Activated CD4-positive, alpha-beta T cell treated with anti-CD3 and anti-CD28 coated beads, Interleukin-2, amount 10 ng/mL, durations not matched to agents 24 days and 14 days (primary cell): ENCODE results near the gene REL. TPM values are rescaled to one million over a fixed set of nuclear protein-coding genes. Genes with fewer than 3 reads are reported as not detected.
"Not testable (repeated sequence)": the region's sequence is repeated elsewhere in the genome, so short reads cannot be mapped to it uniquely, and the experiment has no call there.

Experiments used
- DNase-seq: peaks from one replicate; pipeline ENCODE4 v3.0.0; 2022
- H3K27ac Mint-ChIP-seq: one replicate; pipeline ENCODE4 v1.8.0; 2022; ENCODE audit warnings: mild to moderate bottlenecking, mixed read lengths
- H3K27me3 Mint-ChIP-seq: one replicate; pipeline ENCODE4 v1.8.0; 2022; ENCODE audit warnings: mixed read lengths
- H3K36me3 Mint-ChIP-seq: one replicate; pipeline ENCODE4 v1.8.0; 2022; ENCODE audit warnings: low read depth, mild to moderate bottlenecking, mixed read lengths
- H3K4me1 Mint-ChIP-seq: one replicate; pipeline ENCODE4 v1.8.0; 2021; ENCODE audit warnings: mixed read lengths
- H3K4me3 Mint-ChIP-seq: one replicate; pipeline ENCODE4 v1.8.0; 2022; ENCODE audit warnings: mild to moderate bottlenecking, moderate library complexity, mixed read lengths
- H3K9me3 Mint-ChIP-seq: one replicate; pipeline ENCODE4 v1.8.0; 2021; ENCODE audit warnings: mixed read lengths
- intact Hi-C: fragments of 100-400 bp; cut with micrococcal nuclease; formaldehyde crosslinking; loops from one replicate; pipeline ENCODE4 v1.15.1; 2023
- total RNA-seq: library from RNA; stranded (reverse); gene quantifications from 2 replicates; pipeline ENCODE4 v1.2.3, GENCODE V29; 2022

REL gene
- total RNA-seq, 1 donor from 2014 or later, result 88.7 TPM

- Mint-ChIP-seq H3K36me3 (peaks cover 60% of the 10 kb centered on the region), H3K4me3 (peak overlapping the region; percentile 43), H3K27ac (peak overlapping the region; percentile 19), H3K4me1 (peaks cover 21% of the 10 kb centered on the region)
- H3K27me3 Mint-ChIP-seq, intact Hi-C loops, H3K9me3 Mint-ChIP-seq, DNase-seq: not testable (repeated sequence)
Observed at GRCh38 chr2:60905867-60906266, 24.5 kb downstream of the REL start.

GRCh38 chr2:60906395-60906794, 25.0 kb downstream of the REL start:
- no peak for DNase-seq
- Mint-ChIP-seq H3K36me3 (peaks cover 58% of the 10 kb centered on the region), H3K9me3 (no peaks in the 10 kb centered on the region), H3K4me1 (peaks cover 19% of the 10 kb centered on the region), H3K27ac (peak overlapping the region; percentile 19), H3K4me3 (no peak overlapping the region), H3K27me3 (no peaks in the 10 kb centered on the region)
- intact Hi-C loops, result no loop called here

- intact Hi-C loops, result no loop called here
- H3K4me3 Mint-ChIP-seq, result no peak overlapping the region
- H3K9me3 Mint-ChIP-seq, result no peaks in the 10 kb centered on the region
- H3K27me3 Mint-ChIP-seq, result no peaks in the 10 kb centered on the region
- H3K36me3 Mint-ChIP-seq, result peaks cover 54% of the 10 kb centered on the region
- DNase-seq, result no peak
- peaks cover 15% of the 10 kb centered on the region for H3K4me1 Mint-ChIP-seq
- no peak overlapping the region for H3K27ac Mint-ChIP-seq
Observed at GRCh38 chr2:60907329-60907728, 26.0 kb downstream of the REL start.

- Mint-ChIP-seq H3K27me3 (no peaks in the 10 kb centered on the region), H3K4me3 (no peak overlapping the region), H3K36me3 (peaks cover 59% of the 10 kb centered on the region), H3K4me1 (peaks cover 11% of the 10 kb centered on the region), H3K9me3 (peaks cover 6% of the 10 kb centered on the region), H3K27ac (peak overlapping the region; percentile 2)
- intact Hi-C loops, result no loop called here
- DNase-seq, result no peak
Observed at GRCh38 chr2:60925994-60926740, 44.8 kb downstream of the REL start.

GRCh38 chr2:60926741-60927552, 45.6 kb downstream of the REL start:
- peaks cover 13% of the 10 kb centered on the region for H3K4me1 Mint-ChIP-seq
- no peak overlapping the region for H3K4me3 Mint-ChIP-seq
- no peak for DNase-seq
- H3K27me3 Mint-ChIP-seq, result no peaks in the 10 kb centered on the region
- peak overlapping the region; percentile 2 for H3K27ac Mint-ChIP-seq
- peaks cover 6% of the 10 kb centered on the region for H3K9me3 Mint-ChIP-seq
- intact Hi-C loops, result no loop called here
- H3K36me3 Mint-ChIP-seq, result peaks cover 61% of the 10 kb centered on the region

- not testable (repeated sequence) for H3K4me1 Mint-ChIP-seq, H3K9me3 Mint-ChIP-seq
Observed at GRCh38 chr2:60932061-60932460, 50.7 kb downstream of the REL start.

GRCh38 chr2:60932954-60933353, 51.6 kb downstream of the REL start:
- Mint-ChIP-seq H3K36me3 (peaks cover 58% of the 10 kb centered on the region), H3K4me1 (peaks cover 13% of the 10 kb centered on the region), H3K4me3 (no peak overlapping the region), H3K27ac (no peak overlapping the region), H3K9me3 (no peaks in the 10 kb centered on the region), H3K27me3 (no peaks in the 10 kb centered on the region)
- intact Hi-C loops, result no loop called here
- DNase-seq, result no peak

More at GRCh38 chr2:60932061-60932460, 50.7 kb downstream of the REL start:
- intact Hi-C loops, DNase-seq, H3K27ac Mint-ChIP-seq, H3K4me3 Mint-ChIP-seq, H3K27me3 Mint-ChIP-seq: not testable (repeated sequence)
- H3K36me3 Mint-ChIP-seq, result peaks cover 58% of the 10 kb centered on the region

GRCh38 chr2:60934165-60934722, 52.9 kb downstream of the REL start:
- H3K36me3 Mint-ChIP-seq, result peaks cover 64% of the 10 kb centered on the region
- H3K9me3 Mint-ChIP-seq, result no peaks in the 10 kb centered on the region
- H3K4me1 Mint-ChIP-seq, result peaks cover 16% of the 10 kb centered on the region
- no peak overlapping the region for H3K27ac Mint-ChIP-seq
- intact Hi-C loops, result no loop called here
- H3K4me3 Mint-ChIP-seq, result no peak overlapping the region
- no peaks in the 10 kb centered on the region for H3K27me3 Mint-ChIP-seq
- DNase-seq, result no peak

GRCh38 chr2:60936757-60937156, 55.4 kb downstream of the REL start:
- no peak overlapping the region for H3K4me3 Mint-ChIP-seq
- peaks cover 65% of the 10 kb centered on the region for H3K36me3 Mint-ChIP-seq
- H3K27ac Mint-ChIP-seq, result no peak overlapping the region
- no peak for DNase-seq
- H3K9me3 Mint-ChIP-seq, result no peaks in the 10 kb centered on the region
- intact Hi-C loops, result no loop called here
- no peaks in the 10 kb centered on the region for H3K27me3 Mint-ChIP-seq
- peaks cover 18% of the 10 kb centered on the region for H3K4me1 Mint-ChIP-seq

GRCh38 chr2:60938301-60938700, 56.9 kb downstream of the REL start:
- no peak for DNase-seq
- H3K9me3 Mint-ChIP-seq, result no peaks in the 10 kb centered on the region
- H3K27ac Mint-ChIP-seq, result peak overlapping the region; percentile 45
- peaks cover 17% of the 10 kb centered on the region for H3K4me1 Mint-ChIP-seq
- H3K36me3 Mint-ChIP-seq, result peaks cover 57% of the 10 kb centered on the region
- intact Hi-C loops, result no loop called here
- H3K4me3 Mint-ChIP-seq, result no peak overlapping the region
- no peaks in the 10 kb centered on the region for H3K27me3 Mint-ChIP-seq

- intact Hi-C loops, result no loop called here
- Mint-ChIP-seq H3K36me3 (peaks cover 56% of the 10 kb centered on the region), H3K27me3 (no peaks in the 10 kb centered on the region), H3K4me1 (peaks cover 17% of the 10 kb centered on the region), H3K27ac (no peak overlapping the region), H3K9me3 (no peaks in the 10 kb centered on the region), H3K4me3 (no peak overlapping the region)
- no peak for DNase-seq
Observed at GRCh38 chr2:60939622-60940021, 58.2 kb downstream of the REL start.

GRCh38 chr2:60945341-60945740, 64.0 kb downstream of the REL start:
- Mint-ChIP-seq H3K4me3 (no peak overlapping the region), H3K9me3 (peaks cover 4% of the 10 kb centered on the region), H3K36me3 (peaks cover 36% of the 10 kb centered on the region), H3K27ac (no peak overlapping the region), H3K4me1 (peaks cover 10% of the 10 kb centered on the region), H3K27me3 (no peaks in the 10 kb centered on the region)
- no peak for DNase-seq
- intact Hi-C loops, result no loop called here

- intact Hi-C loops, result no loop called here
- Mint-ChIP-seq H3K27me3 (no peaks in the 10 kb centered on the region), H3K27ac (no peak overlapping the region), H3K9me3 (peaks cover 7% of the 10 kb centered on the region), H3K36me3 (peaks cover 35% of the 10 kb centered on the region), H3K4me1 (peaks cover 10% of the 10 kb centered on the region), H3K4me3 (no peak overlapping the region)
- no peak for DNase-seq
Observed at GRCh38 chr2:60947056-60947455, 65.7 kb downstream of the REL start.

- no peak overlapping the region for H3K27ac Mint-ChIP-seq
- no peak for DNase-seq
- peaks cover 35% of the 10 kb centered on the region for H3K36me3 Mint-ChIP-seq
- H3K4me1 Mint-ChIP-seq, result peaks cover 10% of the 10 kb centered on the region
- no peaks in the 10 kb centered on the region for H3K27me3 Mint-ChIP-seq
- H3K4me3 Mint-ChIP-seq, result no peak overlapping the region
- intact Hi-C loops, result no loop called here
- peaks cover 7% of the 10 kb centered on the region for H3K9me3 Mint-ChIP-seq
Observed at GRCh38 chr2:60948161-60948560, 66.8 kb downstream of the REL start.
